Measurements from ENCODE around the gene DNASE1L1.
"Not testable (repeated sequence)": the region's sequence is repeated elsewhere in the genome, so short reads cannot be mapped to it uniquely, and the experiment has no call there.

Gene DNASE1L1

DNA sequence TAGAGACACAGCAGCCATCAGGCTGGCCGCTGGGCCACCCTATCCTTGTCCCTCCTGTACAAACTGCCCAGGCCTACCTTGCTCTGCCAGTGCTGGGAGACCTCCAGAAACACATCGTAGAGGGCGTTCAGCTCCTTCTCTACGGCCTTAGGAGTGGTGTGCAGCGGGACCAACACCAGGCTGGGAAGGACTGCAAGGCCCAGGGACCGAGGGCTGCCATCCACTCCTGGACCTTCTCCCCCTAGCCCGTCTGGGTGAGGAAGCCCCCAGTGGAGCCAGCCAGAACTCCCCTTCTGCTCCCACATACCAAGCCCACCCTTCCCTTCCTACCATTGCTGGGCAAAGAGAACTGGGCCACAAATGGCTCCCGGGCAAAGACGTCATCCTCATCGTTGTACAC, 5.9 kb downstream of the DNASE1L1 start:
- DNase-seq: no peak

DNA sequence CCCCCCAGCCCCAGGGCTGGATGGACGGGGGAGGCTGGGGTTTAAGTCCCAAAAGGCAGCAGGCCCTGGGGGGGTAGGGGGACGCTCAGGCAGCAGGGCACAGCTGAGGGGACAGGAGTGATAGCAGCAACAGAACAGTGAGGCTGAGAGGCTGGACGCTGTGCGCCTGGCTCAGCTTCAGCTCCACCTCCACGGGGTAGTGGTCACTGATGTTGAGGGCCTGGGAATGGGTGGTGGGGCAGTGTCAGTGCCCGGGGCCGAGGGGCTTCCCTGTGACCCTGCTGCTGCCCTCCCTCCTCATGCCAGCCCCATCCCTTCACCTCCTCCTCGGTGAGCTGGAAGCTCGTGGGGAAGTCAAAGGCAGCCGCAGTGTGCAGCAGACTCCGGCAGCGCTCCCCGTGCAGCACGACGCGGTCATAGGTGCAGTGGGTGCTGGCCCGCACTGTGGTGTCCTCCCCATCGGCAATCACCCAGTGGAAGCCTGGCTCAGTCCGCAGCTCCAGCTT, 6.4 kb downstream of the DNASE1L1 start:
- DNase-seq: no peak

DNA sequence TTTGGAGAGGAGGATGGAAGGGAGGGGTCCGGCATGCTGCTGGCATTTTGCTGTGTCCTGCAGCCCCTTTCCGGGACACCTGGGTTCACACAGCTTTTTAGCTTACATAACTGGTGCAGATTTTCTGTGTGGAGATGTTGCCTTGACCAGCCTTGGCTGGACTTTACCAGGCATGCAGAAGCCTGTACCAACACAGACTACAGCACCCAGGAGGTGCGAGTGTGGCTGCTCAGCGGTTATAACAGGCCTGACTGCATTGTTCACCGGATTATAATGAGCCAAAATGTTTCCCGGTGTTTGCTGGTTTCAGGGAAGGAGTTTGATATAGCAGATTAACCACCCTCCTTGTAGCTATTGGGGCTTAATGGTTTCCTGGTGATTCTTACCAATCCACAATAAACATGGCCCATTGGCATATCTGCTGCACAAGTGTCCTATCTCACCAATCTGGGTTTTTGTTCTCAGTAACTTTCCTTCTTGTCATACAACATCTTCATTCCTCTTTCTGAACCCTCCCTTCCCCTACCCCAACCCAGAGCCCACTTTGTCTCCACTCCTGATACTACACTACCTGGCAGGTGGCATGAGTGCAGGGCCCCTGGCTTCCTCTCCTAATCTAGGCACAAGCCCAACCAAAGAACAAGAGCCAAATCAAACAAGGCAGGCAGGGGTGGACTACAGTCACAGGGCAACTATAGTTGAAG, 7.0 kb downstream of the DNASE1L1 start:
- DNase-seq: peak; percentile 3

DNA sequence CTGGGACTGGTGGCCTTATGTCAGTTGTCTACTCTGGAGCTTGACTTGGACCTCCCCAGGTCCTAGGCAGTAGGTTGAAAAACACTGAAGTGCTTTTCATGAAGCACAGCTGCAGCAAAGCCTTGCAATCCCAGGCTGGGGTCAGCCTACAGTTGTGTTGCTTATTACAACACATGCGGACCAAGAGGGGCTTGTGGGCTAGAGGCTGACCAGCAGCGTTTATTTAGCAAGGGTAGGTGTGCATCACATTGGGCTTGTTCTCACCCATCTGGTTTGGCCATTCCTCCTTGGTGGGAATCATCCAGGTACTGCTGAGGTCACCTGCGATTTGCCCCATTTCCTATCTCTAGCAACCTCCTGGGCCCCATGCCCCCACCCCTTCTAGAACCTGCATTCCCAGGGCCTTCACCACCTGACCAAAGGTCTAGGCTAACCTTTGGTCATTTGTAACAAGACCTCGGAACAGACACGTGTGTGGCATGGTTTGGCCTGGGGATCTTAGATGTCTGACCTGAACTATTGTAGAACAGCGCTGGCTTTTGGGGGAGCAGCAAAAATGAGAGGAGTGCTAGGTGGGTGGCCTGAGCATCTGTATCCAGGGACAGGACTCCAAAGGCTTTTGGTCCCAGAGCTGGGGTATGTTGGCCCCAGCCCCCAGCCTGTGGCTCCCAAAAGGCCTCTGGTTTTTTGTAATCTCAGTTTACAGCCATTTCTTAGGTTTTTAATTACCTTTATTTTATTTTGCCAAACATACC, 7.8 kb downstream of the DNASE1L1 start:
- peak; percentile 39 for DNase-seq

DNA sequence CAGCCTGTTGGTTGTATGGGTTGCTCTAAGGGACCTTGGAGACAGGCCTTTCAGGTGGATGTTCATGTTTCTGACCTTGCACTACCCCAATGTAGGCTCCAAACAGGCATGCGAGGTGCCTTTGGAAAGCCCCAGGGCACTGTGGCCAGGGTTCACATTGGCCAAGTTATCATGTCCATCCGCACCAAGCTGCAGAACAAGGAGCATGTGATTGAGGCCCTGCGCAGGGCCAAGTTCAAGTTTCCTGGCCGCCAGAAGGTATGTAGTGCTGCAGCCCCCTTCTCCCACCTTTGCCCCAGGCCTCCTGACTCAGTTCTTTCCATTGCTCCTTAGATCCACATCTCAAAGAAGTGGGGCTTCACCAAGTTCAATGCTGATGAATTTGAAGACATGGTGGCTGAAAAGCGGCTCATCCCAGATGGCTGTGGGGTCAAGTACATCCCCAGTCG, 8.7 kb downstream of the DNASE1L1 start:
- DNase-seq: not testable (repeated sequence)

DNA sequence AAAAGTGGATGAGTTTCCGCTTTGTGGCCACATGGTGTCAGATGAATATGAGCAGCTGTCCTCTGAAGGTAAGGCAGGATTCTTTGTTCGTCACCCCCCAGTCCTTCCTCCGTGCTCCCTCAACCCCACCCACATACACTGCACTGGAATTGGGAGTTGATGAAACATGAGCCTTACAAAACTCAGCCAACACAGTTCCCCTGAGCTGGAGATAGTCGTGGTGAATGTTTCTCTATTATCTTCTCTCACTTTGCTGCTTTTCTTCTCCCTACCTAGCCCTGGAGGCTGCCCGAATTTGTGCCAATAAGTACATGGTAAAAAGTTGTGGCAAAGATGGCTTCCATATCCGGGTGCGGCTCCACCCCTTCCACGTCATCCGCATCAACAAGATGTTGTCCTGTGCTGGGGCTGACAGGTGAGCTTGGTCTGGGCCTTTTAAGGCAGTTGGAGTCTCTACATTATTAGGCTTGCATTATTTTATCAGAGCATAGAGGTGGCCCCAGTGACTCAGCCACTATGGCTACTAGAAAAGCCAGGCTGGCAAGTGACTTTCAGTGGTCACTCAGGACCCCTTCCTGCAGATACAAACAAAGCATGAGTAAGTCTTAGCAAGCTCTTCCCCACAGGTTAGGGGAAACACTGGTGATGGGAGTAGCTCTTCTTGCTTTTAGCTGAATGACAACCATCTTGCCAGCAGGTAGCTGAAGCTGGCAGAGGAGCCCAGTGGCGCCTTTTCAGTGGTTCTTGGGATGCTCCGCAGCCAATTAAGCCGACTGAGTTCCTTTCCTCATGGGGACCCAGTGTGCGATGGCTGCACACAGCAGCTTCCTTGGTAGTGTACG, 9.3 kb downstream of the DNASE1L1 start:
- no peak for DNase-seq

DNA sequence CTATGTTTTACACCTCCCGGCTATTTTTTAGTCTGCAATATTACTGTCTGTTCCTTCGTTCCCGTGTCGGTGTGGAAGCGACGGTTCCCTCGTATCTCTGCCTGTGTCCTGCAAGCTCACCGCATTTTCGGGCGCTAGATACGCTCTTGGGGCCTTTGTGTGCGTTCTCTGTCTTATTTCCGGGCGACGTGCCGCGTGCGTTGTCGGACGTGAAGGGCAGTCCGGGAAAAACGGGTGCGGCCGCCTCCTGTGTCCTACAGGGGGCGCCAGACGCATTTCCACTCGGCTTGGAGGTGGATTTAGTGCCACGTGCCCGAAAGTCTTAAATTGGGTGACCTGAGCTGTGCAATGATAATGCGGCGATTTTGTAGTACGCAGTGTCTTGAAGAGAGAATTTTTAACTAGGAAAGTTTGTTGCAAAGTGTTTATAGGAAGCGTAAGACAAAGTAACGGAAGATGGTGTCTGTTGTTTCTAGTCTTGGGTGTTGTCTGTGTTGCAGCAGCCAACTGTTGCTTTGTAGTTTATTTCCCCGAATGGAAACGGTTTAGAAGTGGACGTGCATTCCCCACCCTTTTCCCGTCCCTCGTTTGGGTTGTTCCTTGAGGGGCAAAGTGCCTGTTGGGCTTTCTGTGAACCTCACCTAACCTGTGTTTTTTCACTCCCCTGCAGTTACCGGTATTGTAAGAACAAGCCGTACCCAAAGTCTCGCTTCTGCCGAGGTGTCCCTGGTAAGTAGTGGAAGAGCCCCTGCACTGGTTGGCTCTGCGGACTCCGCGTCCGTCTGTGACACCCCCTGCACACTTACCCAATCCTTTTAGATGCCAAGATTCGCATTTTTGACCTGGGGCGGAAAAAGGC, 10.2 kb downstream of the DNASE1L1 start:
- peak; percentile 54 for DNase-seq

DNA sequence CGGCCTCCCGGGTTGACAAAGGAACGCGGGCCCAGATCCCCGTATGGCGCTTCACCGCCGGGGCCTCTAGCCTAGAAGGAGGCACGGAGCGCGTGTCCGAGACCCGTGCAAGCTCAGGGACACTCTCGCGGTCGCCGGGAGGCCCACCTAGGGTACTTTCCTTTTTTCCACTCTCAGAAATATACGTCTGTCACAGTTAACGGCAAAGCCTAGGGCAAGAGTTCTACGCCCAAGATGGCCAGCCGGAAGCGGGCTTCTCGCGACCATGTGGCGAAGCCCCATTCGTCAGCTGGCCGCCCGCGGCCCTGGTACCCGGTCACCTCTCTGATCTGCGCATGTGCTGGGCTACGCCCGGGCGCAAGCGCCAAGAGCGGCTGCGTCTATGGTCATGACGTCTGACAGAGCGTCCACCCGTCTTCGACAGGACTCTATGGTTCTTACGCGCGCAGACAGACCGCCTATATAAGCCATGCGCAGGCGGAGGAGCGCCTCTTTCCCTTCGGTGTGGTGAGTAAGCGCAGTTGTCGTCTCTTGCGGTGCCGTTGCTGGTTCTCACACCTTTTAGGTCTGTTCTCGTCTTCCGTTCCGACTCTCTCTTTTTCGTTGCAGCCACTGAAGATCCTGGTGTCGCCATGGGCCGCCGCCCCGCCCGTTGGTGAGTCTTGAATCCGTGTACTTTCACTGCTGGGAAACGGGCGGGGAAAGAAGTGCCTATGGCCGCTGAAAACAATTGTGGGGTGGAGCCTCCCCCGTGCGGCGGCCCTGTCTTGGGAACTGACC, 11.0 kb downstream of the DNASE1L1 start, which contains the start of gene RPL10:
Gene RPL10, plus strand, starts transcription at position 490 of the 780 bp plus-strand sequence. Its CDS starts 143 bp downstream, at position 633.
- DNase-seq: peak; percentile 95

DNA sequence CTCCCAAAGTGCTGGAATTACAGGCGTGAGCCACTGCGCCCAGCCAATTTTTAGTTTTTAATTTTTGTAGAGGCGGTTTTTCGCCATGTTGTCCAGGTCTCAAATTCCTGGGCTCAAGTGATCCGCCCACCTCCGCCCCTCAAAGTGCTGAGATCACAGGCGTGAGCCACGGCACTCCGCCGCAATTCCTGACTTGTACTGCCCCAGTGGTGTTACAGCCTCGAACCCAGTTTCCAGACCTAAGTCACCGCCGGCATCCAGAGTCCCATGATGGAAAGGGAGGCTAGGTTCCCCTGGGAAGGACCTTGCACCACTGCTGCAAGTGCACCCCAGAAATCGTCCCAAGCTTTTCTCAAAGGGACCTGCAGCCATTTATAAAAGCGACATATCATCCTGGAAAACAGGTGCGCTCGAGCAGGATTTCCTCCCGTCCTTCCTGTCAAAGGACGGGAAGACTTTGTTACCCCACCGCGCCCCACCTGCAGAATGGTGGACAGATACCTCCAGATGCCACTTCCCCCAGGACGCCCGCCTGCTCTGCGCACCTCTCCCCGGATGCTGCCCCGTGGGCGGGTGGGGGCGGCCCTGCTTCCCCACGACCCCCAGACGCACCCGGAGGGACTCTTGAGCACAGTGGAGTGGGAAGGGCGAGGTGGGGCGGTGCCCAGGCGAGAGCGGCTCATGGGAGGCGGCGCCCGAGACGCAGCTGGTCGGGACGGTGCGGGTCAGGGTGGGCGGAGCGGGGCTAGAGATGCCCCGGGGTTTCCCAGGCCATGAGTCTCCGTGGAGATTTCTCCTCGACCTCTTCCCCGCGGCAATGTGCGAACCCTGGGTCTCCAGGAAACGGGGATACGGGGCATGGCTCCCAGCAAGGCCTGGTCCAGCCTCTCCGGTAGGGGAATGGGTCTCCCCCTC, 11.8 kb downstream of the DNASE1L1 start:
- peak; percentile 63 for DNase-seq

DNA sequence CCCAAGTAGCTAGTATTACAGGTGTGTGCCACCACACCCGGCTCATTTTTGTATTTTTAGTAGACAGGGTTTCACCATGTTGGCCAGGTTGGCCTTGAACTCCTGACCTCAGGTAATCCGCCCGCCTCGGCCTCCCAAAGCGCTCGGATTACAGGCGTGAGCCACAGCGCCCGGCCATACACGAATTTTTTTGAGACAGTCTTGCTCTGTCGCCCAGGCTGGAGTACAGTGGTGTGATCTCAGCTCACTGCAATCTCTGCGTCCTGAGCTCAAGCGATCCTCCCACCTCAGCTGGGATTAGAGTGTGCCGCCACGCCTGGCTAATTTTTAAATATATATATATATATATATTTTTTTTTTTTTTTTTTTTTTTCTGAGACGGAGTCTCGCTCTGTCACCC, 12.7 kb downstream of the DNASE1L1 start:
- not testable (repeated sequence) for DNase-seq

DNA sequence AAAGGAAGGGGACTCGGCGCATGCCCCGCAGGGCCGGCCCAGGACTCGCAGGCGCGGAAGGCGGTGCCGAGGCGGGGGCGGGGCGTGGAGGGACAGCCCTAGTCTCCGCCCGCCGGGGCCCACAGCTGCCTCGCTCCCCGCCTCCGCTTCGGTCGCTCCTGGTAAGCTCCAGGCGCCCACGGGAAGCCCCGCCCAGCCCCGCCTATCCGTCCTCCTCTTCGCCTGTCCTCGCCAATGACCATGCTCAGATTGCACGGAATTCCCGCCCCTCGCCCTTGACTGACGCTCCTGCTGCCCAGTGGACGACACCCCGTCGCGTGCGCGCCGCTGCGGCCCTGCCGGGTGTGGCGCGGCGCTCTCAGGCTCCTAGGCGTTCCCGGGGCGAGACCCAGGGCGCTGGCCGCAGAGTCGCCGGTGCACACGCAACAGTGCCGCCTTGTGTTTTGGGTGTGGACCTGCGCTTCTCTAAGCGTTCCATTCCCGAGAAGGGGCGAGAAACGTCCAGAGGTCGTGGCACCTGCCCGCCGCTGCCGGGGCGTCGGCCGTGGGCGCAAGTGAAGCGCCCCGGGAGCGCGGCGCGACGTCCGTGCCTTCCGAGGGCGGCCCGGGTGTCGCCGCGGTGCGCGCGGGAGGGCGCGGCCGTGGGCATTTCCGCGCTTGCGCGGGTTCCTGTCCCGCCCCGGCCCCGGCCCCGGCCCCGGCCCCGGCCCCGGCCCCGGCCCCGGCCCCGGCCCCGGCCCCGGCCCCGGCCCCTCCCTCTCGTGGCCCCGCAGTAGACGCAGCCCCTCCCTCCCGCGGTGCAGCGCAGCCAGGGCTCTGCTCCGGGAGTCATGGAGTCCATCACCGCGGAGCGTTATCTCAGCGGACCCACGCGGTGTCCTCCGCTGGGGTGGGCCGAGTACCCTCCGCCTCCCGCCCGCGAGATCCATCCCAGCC, 19.0 kb downstream of the DNASE1L1 start:
- not testable (repeated sequence) for DNase-seq

DNA sequence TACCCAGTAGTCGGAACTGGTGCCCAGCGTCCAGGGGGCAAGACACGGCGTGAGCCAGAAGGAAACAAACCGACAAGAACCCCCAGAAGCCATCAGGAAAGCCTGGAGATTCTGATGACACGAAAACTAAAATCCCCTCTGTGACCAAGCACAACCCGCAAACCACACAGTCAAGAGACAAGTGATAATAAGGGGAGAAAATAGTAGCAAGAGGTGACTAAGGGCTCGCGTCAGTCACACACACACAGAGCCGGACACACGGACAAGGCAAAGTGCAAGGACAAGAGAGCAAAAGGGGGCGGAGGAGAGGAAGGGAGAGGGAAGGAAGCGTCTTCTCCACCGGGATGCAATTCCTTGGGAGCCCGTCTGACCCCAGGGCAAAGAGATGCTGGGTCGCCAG, 20.4 kb downstream of the DNASE1L1 start:
- DNase-seq: not testable (repeated sequence)

DNA sequence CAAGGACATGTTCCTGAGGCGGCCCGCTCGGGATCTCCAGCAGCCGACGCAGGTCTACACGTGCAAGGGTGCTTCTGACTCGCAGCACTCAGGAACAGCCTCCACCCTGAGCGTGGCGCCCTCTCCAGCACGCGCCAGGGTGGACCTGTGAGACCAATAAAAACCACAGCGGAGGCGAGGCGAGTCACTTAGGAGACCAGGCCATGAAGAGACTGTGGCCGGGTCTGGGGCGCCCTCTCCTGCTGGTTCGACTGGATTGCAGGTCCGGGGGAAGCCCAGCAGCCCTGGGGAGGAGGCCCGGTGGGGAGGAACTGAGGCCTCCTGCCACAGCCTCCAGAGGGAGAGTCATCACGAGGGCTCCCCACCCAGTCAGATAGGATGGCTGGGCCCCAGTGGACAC, 21.0 kb downstream of the DNASE1L1 start:
- DNase-seq: not testable (repeated sequence)

DNA sequence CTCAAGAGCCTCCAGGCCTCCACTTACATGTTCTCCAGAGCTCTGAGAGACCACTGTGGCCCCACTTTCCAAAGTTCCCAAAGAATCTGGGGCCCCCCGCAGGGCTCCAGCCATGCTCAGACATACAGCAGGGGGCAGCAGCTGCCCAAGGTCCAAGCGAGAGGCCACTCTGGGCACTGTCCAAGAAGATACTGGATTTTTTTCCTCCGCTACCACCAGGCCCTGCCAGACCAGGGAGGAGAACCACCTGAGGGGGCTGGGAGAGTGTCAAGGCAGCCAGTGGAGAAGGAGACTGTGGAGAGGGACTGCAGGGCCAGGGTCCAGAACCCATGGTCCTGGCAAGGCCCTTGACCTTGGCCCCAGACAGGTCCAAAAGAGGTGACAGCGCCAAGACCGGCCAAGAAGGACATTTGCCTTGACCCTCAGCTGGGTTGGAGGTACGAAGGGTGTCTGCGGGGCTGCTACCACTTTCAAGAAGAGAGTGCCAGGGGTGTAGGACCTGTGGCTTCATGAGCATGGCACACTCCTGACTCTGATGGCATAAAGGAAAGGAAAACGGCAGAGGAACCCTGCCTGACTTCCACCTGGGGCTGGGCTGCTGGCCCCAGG, 24.7 kb downstream of the DNASE1L1 start:
- DNase-seq: no peak

DNA sequence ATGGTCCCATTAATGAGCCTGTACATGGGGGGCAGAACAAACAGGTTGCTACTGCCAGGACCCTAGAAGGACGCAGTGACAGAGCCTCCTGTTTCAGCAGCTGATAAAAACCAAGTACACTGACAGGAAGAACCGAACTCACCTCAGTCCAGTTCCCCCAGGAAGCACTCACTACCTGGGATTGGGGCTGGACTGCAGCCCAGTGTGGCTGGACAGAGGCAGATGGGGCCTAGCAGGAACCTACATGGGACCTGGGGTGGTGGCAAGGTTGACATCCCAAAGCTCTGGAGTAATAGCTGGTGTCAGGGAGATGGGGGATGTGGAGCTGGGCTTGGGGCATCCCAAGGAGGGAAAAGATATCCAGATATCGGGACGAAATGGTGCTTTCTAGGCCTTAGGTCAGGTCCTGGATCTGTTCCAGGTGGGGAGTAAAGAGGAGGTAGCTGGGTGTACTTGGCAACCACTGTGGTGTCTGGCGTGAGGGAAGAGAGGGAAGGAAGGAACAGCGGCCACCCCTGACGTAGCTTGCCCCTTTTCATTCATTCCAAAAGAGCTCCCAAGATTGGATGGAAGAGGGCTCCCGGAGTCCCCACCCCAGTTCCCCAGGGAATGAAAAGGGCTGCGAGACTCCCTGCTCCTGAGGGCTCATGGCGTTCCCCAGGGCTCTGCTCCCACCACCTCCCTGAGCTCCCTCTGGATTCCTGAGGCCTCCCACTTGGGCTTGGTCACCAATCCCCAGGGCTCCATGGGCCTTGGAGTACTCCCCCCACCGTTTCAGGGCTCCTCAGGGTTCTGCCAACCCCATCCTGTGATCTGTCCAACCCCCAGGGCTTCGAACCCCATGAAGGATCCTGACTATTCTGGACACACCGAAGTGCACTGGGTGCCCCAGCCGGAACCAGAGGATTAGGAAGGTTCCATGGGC, 25.4 kb downstream of the DNASE1L1 start:
- no peak for DNase-seq

DNA sequence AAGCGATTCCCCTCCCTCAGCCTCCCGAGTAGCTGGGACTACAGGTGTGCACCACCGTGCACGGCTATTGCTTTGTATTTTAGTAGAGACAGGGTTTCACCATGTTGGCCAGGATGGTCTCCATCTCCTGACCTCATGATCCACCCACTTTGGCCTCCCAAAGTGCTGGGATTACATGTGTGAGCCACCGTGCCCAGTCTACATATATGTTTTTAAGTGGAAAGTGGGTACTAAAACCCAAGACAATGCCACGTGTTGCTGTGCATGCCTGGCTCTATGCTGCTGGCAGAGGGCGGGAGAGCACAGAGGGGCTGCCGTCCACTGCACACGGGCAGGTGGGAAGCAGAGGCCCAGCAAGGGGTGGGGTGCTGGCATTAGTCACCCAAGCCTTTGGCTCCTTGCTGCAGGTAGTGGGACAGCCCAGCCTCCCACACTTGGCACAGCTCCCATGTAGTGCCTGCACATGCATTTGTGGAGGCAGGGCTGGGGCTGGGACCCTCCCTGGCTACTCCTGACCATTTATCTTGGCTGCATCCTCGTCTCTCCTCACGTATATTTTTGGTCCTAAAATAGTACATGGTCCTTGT, 26.5 kb downstream of the DNASE1L1 start:
- peak; percentile 0 for DNase-seq

DNA sequence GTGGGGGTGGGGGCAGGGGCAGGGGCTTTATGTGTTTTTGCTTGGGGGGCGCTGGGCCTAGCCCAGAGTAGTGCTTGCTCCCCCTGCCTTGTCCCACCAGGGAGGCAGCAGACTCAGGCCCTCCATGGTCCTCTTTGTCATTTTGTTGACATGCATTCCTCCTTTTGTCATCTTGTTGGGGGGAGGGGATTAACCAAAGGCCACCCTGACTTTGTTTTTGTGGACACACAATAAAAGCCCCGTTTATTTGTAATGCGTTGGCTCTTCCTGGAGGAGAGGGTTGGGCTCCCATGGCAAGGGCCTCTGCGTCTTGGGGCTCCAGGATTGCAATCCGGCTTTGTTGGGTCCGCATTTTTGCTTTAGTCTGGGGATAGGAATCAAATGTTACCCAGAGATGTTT, 27.8 kb downstream of the DNASE1L1 start:
- DNase-seq: no peak

Data from HCEC 1CT (cell line).